Adrenal gland (tissue), 12 donors: ENCODE results near the gene TTN. TPM values are rescaled to one million over a fixed set of nuclear protein-coding genes. Genes with fewer than 3 reads are reported as not detected.
"Not testable (repeated sequence)": the region's sequence is repeated elsewhere in the genome, so short reads cannot be mapped to it uniquely, and the experiment has no call there.

Source experiments
- DNase-seq, 7 donors: peaks; one replicate each; pipeline ENCODE4 v3.0.0-alpha.2; 2019 to 2020
- H3K27ac ChIP-seq, 5 donors: fragments of 200-600 bp; sonication (generic) in 4 of 5; 1 replicate in 3 of 5; 2 replicates in 2 of 5; pipeline versions ENCODE4 v1.5.1 to v1.8.0; 2016 to 2020; ENCODE audit warnings: mild to moderate bottlenecking in 1 of 5
- H3K27me3 ChIP-seq: fragments of 200-600 bp; 2 replicates; pipeline ENCODE4 v1.8.0; 2021
- H3K36me3 ChIP-seq, 2 donors: fragments of 200-600 bp; replicated peaks in 1 of 2; 1 replicate in 1 of 2; 2 replicates in 1 of 2; pipeline versions ENCODE4 v1.5.1 to v1.8.0; 2018 to 2022
- H3K4me1 ChIP-seq, 2 donors: fragments of 200-600 bp; replicated peaks in 1 of 2; 1 replicate in 1 of 2; 2 replicates in 1 of 2; pipeline versions ENCODE4 v1.5.1 to v1.8.0; 2018 to 2021
- H3K4me3 ChIP-seq, 4 donors: fragments of 200-600 bp; sonication (generic) in 3 of 4; one replicate each; pipeline ENCODE4 v1.5.1; 2016 to 2018
- H3K9me3 ChIP-seq, 3 donors: fragments of 200-600 bp; sonication (generic) in 1 of 3; replicated peaks in 1 of 3; 1 replicate in 2 of 3; 2 replicates in 1 of 3; pipeline versions ENCODE4 v1.5.1 to v1.8.0; 2016 to 2021
- POLR2A ChIP-seq, 2 donors: fragments of 450-650 bp; IDR thresholded peaks; one replicate each; pipeline ENCODE4 v1.6.1; 2017; ENCODE audit warnings: antibody characterized with exemption in 2 of 2, mild to moderate bottlenecking in 2 of 2, moderate library complexity in 1 of 2
- WGBS, 4 donors: extraction: QIAGEN DNeasy Blood & Tissue Kit in 2 of 4; methylation state at CpG; one replicate each; pipeline versions ENCODE4 v1.1.5 to v1.1.7; 2013 to 2017; 5-methylcytosine and 5-hydroxymethylcytosine counted together
- intact Hi-C, 2 donors: fragments of 100-400 bp; cut with DNase I; formaldehyde crosslinking; loops; one replicate each; pipeline versions ENCODE4 v1.14.1 to v1.15.0; 2022 to 2023
- polyA plus RNA-seq, 3 donors: library from polyadenylated mRNA; stranded (reverse); fragments of 200-250 nt in 2 of 3; fragments of 350-450 nt in 1 of 3; fragmentation: Illumina TruSeq in 1 of 3; extraction: RNeasy Lipid Tissue Mini Kit (QIAGEN cat#74804) in 1 of 3; gene quantifications; one replicate each; pipeline ENCODE4 v1.2.3, GENCODE V29; 2013 to 2014
- total RNA-seq, 9 donors: library from RNA; depleted of rRNA in 4 of 9; stranded (reverse); fragments of >200 nt in 4 of 9; fragments of 120-200 nt in 1 of 9; fragmentation: NEBNext Ultra II Directional in 1 of 9; extraction: Animal tissue kit (Norgen Biotek cat#: 25700) in 1 of 9; gene quantifications; one replicate each; pipeline versions ENCODE4 v1.1.0 to v1.2.4, GENCODE V29; 2013 to 2023
- TF ChIP-seq, protein P1 (sequence below), 6 experiments: fragments of 450-650 bp in 4 of 6; fragments of 200-600 bp in 2 of 6; sonication (generic) in 1 of 6; IDR thresholded peaks; 1 replicate in 5 of 6; 2 replicates in 1 of 6; pipeline versions ENCODE4 v1.5.1 to v1.8.0; 2016 to 2021; ENCODE audit warnings: antibody characterized with exemption in 6 of 6, mild to moderate bottlenecking in 2 of 6, moderate library complexity in 1 of 6
- donor health status: healthy with polysubstance abuse.
- donor health status: Bipolar disorder and iron deficiency.
- donor health status: DM: yes; HTN: yes; CAD: no.
- donor health status: DM: no; HTN: no; CAD: no.
- donor health status: DM: no; HTN: no; CAD: no.
- donor health status: DM: yes; HTN: yes; CAD: no.

TTN gene
- total and polyA plus RNA-seq, 12 donors = 0.05 to 45.2 (median 2.7) TPM

DNA sequence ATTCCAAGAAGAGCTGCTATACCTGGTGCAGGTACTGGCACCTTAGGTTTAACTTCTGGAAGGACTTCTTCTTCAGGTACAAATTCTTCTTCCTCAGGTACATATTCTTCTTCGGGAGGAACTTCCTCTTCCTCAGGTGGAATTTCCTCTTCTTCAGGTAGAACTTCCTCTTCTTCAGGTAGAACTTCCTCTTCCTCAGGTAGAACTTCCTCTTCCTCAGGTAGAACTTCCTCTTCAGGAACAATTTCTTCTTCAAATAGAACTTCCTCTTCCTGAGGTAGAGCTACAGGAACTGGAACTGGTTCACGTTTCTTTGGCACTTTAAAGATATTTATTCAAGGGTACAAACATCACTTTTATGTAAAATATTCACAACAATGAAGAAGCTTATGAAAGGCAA, 129.6 kb downstream of the TTN start:
- no peak overlapping the region for H3K4me3 ChIP-seq
- WGBS, 4 donors = 60 to 73% (median 64%) methylated on average over 2 of the region's 2 CpGs
- no peaks in the 10 kb centered on the region for H3K36me3 ChIP-seq
- no peak for TF ChIP-seq POLR2A (IDR thresholded peaks at IDR 0.05)
- TF ChIP-seq, protein P1, sequence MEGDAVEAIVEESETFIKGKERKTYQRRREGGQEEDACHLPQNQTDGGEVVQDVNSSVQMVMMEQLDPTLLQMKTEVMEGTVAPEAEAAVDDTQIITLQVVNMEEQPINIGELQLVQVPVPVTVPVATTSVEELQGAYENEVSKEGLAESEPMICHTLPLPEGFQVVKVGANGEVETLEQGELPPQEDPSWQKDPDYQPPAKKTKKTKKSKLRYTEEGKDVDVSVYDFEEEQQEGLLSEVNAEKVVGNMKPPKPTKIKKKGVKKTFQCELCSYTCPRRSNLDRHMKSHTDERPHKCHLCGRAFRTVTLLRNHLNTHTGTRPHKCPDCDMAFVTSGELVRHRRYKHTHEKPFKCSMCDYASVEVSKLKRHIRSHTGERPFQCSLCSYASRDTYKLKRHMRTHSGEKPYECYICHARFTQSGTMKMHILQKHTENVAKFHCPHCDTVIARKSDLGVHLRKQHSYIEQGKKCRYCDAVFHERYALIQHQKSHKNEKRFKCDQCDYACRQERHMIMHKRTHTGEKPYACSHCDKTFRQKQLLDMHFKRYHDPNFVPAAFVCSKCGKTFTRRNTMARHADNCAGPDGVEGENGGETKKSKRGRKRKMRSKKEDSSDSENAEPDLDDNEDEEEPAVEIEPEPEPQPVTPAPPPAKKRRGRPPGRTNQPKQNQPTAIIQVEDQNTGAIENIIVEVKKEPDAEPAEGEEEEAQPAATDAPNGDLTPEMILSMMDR (IDR thresholded peaks at IDR 0.05) = no peak
- no peaks in the 10 kb centered on the region for H3K9me3 ChIP-seq
- H3K27me3 ChIP-seq = no peaks in the 10 kb centered on the region
- no peaks in the 10 kb centered on the region for H3K4me1 ChIP-seq
- H3K27ac ChIP-seq = no peak overlapping the region
- intact Hi-C loops = no loop called here
- DNase-seq = no peak

DNA sequence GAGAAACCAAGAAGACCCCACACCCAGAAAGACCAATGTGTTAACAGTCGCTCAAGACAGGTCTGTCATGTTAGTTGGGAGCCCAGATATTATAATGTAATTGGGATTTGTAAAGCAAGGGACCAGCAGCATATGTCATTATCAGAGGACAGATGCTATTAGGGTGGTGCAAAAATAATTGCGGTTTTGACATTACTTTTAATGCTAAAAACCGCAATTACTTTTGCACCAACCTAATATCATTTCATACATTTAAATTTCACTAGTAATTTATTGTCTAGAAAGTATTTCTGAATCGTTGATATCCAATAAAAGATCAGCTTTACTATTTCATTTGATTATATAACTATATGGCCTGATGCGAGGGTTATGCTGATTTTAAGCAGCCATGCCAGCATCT, 131.2 kb downstream of the TTN start:
- Histone ChIP-seq H3K4me1 (no peaks in the 10 kb centered on the region), H3K27me3 (no peaks in the 10 kb centered on the region), H3K4me3 (no peak overlapping the region), H3K9me3 (no peaks in the 10 kb centered on the region), H3K36me3 (no peaks in the 10 kb centered on the region), H3K27ac (no peak overlapping the region)
- TF ChIP-seq, protein P1 (IDR thresholded peaks at IDR 0.05) = no peak
- TF ChIP-seq POLR2A (IDR thresholded peaks at IDR 0.05) = no peak
- 91 to 95% (median 92%) methylated on average over 5 of the region's 5 CpGs for WGBS, 4 donors
- intact Hi-C loops = no loop called here
- DNase-seq = no peak

DNA sequence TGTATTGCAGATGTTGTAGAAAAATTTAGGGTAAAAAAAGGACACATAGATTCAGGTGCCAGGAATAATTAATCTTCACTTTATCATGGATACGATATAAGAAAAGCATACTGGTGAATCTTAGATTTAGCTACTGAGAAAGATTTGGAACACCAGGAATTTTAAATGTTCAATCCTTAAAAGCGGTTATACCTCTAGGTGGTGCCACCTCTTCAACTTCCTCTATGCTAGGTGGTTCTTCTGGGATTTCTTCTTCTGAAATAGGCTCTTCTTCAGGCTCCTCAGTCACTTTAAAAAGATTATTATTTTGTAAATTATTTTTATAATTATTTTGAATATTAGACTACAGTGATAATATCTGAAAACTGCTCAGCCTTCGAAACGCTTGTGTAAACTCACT, 133.1 kb downstream of the TTN start:
- no peak overlapping the region for H3K4me3 ChIP-seq
- WGBS, 4 donors = 87 to 94% (median 91%) methylated on average over 4 of the region's 4 CpGs
- no peak overlapping the region for H3K27ac ChIP-seq
- intact Hi-C loops = no loop called here
- no peaks in the 10 kb centered on the region for H3K36me3 ChIP-seq
- DNase-seq = no peak
- no peaks in the 10 kb centered on the region for H3K9me3 ChIP-seq
- TF ChIP-seq, protein P1 (IDR thresholded peaks at IDR 0.05) = no peak
- TF ChIP-seq POLR2A (IDR thresholded peaks at IDR 0.05) = no peak
- no peaks in the 10 kb centered on the region for H3K4me1 ChIP-seq
- H3K27me3 ChIP-seq = no peaks in the 10 kb centered on the region

DNA sequence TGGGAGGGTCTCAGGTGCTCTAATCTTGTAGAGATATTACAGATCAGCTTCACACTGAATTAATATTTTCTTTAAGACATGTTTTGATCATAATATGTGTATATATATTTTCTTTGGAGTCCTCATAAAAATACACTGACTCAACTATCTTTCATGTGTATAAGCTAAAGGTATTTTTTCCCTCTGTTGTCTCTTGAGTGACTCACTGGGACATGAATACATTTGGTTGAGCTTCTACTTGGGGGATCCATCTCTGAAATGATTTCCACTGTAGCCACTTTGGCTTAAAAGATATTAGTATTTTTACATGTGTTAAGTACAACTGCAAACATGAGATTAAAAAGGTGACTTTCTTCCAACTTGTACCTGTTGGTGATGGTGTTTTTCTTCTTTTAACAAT, 140.8 kb downstream of the TTN start:
- no peaks in the 10 kb centered on the region for H3K36me3 ChIP-seq

DNA sequence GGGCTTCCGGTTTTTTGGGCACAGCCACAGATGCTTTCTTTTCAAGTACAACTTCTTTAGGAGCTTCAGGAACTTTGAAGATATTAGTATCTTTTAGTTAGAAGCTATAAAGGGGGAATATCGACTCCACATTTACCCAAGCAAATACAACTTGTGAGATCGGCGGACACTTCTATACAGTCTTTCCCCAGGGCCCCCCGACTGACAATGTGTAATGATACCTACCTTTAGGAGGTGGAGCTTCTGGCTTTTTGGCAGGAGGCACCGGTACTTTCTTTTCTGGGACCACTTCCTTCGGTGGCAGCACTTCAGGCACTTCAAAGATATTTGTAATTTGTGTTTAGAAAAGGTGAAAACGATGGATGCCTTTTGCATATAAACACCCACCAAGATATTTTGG, 148.7 kb downstream of the TTN start:
- H3K4me1 ChIP-seq, H3K27me3 ChIP-seq, DNase-seq, H3K9me3 ChIP-seq, H3K4me3 ChIP-seq, intact Hi-C loops, H3K27ac ChIP-seq, H3K36me3 ChIP-seq: not testable (repeated sequence)
- WGBS, 4 donors = 78 to 93% (median 83%) methylated on average over 1 to 2 of the region's 8 CpGs

More for the DNA sequence above, 140.8 kb downstream of the TTN start:
- no peak for TF ChIP-seq POLR2A (IDR thresholded peaks at IDR 0.05)
- TF ChIP-seq, protein P1 (IDR thresholded peaks at IDR 0.05) = no peak
- no peaks in the 10 kb centered on the region for H3K27me3 ChIP-seq
- no peaks in the 10 kb centered on the region for H3K9me3 ChIP-seq
- H3K4me1 ChIP-seq = no peaks in the 10 kb centered on the region
- DNase-seq = no peak
- intact Hi-C loops = no loop called here
- no peak overlapping the region for H3K27ac ChIP-seq
- no peak overlapping the region for H3K4me3 ChIP-seq
